A673 (cell line): Measurements from ENCODE around the gene APOBEC4.

Experiments used
- EZH2 ChIP-seq: fragments of 200-600 bp; sonication (generic); IDR thresholded peaks from 2 replicates; pipeline ENCODE4 v1.6.1; 2017; ENCODE audit warnings: borderline replicate concordance, low read depth, mild to moderate bottlenecking, mixed read lengths, antibody characterized with exemption, low read length; ENCODE audit not compliant: poor library complexity, severe bottlenecking
- TF ChIP-seq, protein P1 (sequence below): fragments of 300-800, 200-600 bp; sonication (generic); conservative IDR thresholded peaks from 2 replicates; pipeline ENCODE4 v1.5.1; 2017; ENCODE audit warnings: low read depth, mild to moderate bottlenecking, antibody characterized with exemption, low read length, moderate library complexity, mixed read lengths

- TF ChIP-seq, protein P1, sequence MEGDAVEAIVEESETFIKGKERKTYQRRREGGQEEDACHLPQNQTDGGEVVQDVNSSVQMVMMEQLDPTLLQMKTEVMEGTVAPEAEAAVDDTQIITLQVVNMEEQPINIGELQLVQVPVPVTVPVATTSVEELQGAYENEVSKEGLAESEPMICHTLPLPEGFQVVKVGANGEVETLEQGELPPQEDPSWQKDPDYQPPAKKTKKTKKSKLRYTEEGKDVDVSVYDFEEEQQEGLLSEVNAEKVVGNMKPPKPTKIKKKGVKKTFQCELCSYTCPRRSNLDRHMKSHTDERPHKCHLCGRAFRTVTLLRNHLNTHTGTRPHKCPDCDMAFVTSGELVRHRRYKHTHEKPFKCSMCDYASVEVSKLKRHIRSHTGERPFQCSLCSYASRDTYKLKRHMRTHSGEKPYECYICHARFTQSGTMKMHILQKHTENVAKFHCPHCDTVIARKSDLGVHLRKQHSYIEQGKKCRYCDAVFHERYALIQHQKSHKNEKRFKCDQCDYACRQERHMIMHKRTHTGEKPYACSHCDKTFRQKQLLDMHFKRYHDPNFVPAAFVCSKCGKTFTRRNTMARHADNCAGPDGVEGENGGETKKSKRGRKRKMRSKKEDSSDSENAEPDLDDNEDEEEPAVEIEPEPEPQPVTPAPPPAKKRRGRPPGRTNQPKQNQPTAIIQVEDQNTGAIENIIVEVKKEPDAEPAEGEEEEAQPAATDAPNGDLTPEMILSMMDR: no peak
- TF ChIP-seq EZH2: no peak
These were observed 34.6 kb upstream of the APOBEC4 start for GRCh38 chr1:183687546-183688304.
